GM12873 (cell line): ENCODE data around the gene TGFB1I1.

ENCODE experiments used
- CTCF ChIP-seq: IDR thresholded peaks from 2 replicates; pipeline ENCODE4 v1.5.1; 2012; ENCODE audit warnings: low read depth, mild to moderate bottlenecking, moderate library complexity, low read length, control low read depth; ENCODE audit not compliant: insufficient read depth; ENCODE audit errors: missing control alignments

The TGFB1I1 gene

GRCh38 chr16:31461921-31462804 is 9.8 kb upstream of the TGFB1I1 start:
- no peak for TF ChIP-seq CTCF

- TF ChIP-seq CTCF: no peak
These were observed 7.6 kb upstream of the TGFB1I1 start for GRCh38 chr16:31464348-31464769.

- TF ChIP-seq CTCF: no peak
These were observed 7.1 kb upstream of the TGFB1I1 start for GRCh38 chr16:31464781-31465260.

DNA sequence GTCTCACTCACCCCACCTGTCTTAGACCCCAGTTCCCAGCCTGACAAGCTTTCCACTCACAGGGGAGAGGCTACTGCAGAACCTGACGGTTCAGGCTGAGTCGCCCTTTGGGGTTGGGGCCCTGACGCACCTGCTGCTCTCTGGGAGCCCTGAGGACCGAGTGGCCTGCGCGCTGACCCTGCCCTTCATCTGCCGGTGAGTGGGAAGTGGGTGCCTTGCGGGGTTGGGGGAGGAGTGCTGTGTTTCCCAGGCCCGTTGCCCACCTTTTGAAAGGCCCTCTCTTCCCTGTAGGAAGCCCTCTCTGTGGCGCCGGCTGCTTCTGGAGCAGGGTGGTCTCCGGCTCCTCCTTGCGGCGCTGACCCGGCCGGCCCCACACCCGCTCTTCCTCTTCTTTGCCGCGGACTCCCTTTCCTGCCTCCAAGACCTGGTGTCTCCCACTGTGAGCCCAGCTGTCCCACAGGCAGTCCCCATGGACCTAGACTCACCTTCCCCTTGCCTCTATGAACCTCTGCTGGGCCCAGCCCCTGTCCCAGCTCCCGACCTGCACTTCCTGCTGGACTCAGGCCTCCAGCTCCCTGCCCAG is 6.1 kb upstream of the TGFB1I1 start:
- TF ChIP-seq CTCF: no peak

GRCh38 chr16:31466381-31466841 is 5.5 kb upstream of the TGFB1I1 start:
- TF ChIP-seq CTCF: no peak

- TF ChIP-seq CTCF: no peak
These were observed 4.7 kb upstream of the TGFB1I1 start for GRCh38 chr16:31467151-31467773.

- TF ChIP-seq CTCF: no peak
These were observed 4.1 kb upstream of the TGFB1I1 start for GRCh38 chr16:31467858-31468257.
